ENCODE results near the gene CBFA2T3.

DNA sequence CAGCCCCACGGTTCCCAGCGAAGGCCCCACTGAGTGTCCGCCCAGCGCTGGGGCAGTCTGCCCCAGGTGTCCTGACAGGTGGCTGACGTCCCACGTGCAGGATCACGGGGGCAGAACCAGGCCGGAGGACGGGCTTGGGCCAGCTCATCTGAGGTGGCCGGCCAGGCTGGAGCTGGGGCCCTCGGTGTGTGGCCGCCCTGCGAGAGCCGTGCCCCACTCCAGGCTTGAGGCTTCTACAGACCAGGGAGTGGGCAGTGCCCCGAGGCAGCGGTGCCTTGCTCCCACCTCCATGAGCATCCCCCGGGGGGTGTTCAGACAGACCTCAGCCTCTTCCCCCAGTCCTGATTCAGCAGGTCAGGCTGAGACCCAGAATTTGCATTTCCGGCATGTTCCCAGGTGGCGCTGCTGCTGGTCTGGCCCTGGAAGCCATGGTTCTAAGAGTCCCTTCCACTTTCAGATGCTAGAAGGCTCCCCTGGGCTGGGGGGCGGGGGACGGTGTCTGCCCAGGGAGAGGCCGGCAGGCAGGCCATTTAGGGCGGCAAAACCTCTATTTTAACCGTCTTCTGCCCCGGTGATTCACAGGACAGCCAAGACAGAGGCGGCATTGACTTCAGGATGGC is 75.2 kb downstream of the CBFA2T3 start:
- no peak for TF ChIP-seq CTCF (IDR thresholded peaks at IDR 0.05; ENCODE audit: insufficient read depth, low read depth, low read length)
- TF ChIP-seq EZH2 (IDR thresholded peaks at IDR 0.05; ENCODE audit: insufficient read depth, low read length): no peak

Measured in astrocyte (in vitro differentiated cells and primary cell).